Naive thymus-derived CD4-positive, alpha-beta T cell (primary cell): ENCODE results near the gene CELA2B. TPM values are rescaled to one million over a fixed set of nuclear protein-coding genes. Genes with fewer than 3 reads are reported as not detected.
A peak's percentile ranks its signal among the peaks of the same experiment; 100 is the strongest.
"Not testable (repeated sequence)": the region's sequence is repeated elsewhere in the genome, so short reads cannot be mapped to it uniquely, and the experiment has no call there.

Experiments used
- ATAC-seq: fragments of 150-1000 bp; cut with Tn5 transposase; 2 replicates; pipeline ENCODE4 v1.10.0; 2021; ENCODE audit warnings: mild to moderate bottlenecking, moderate library complexity
- CTCF ChIA-PET: fragments of 350-600 bp; sonication (Branson Sonifier 250); formaldehyde crosslinking; loops from one replicate; lab custom pipeline; 2021; ENCODE audit warnings: antibody characterized with exemption; lab: Charles Lee
- POLR2A ChIA-PET: fragments of 350-600 bp; sonication (Branson Sonifier 250); formaldehyde crosslinking; loops from one replicate; lab custom pipeline; 2021; ENCODE audit warnings: antibody characterized with exemption, inconsistent platforms; lab: Charles Lee
- DNase-seq, 9 donors: peaks; one replicate each; pipeline versions ENCODE4 v3.0.0 to v3.0.0-alpha.2; 2020 to 2022; ENCODE audit warnings: mixed read lengths in 1 of 9
- H3K27ac ChIP-seq: one replicate; pipeline ENCODE4 v1.7.0; 2013; ENCODE audit warnings: mild to moderate bottlenecking, low read depth, low read length, moderate library complexity
- H3K27me3 ChIP-seq, 2 donors: one replicate each; pipeline ENCODE4 v1.7.0; 2013; ENCODE audit warnings: low read length in 2 of 2, mild to moderate bottlenecking in 2 of 2, moderate library complexity in 2 of 2; ENCODE audit not compliant: control insufficient read depth in 2 of 2, insufficient read depth in 2 of 2
- H3K36me3 ChIP-seq, 3 experiments: 1 replicate in 2 of 3; 2 replicates in 1 of 3; pipeline ENCODE4 v1.7.0; 2013; ENCODE audit warnings: low read length in 3 of 3, mild to moderate bottlenecking in 3 of 3, moderate library complexity in 1 of 3; ENCODE audit not compliant: insufficient read depth in 3 of 3, control insufficient read depth in 2 of 3
- H3K4me1 ChIP-seq, 2 donors: one replicate each; pipeline ENCODE4 v1.7.0; 2013; ENCODE audit warnings: low read length in 2 of 2, mild to moderate bottlenecking in 2 of 2, moderate library complexity in 1 of 2; ENCODE audit not compliant: control insufficient read depth in 2 of 2, insufficient read depth in 2 of 2
- H3K4me3 ChIP-seq: 2 replicates; pipeline ENCODE4 v1.7.0; 2013; ENCODE audit warnings: mild to moderate bottlenecking, low read length
- H3K9me3 ChIP-seq, 3 experiments: 1 replicate in 2 of 3; 2 replicates in 1 of 3; pipeline ENCODE4 v1.7.0; 2013; ENCODE audit warnings: low read length in 3 of 3; ENCODE audit not compliant: control insufficient read depth in 2 of 3
- H3K27ac Mint-ChIP-seq, 9 donors: one replicate each; pipeline ENCODE4 v1.8.0; 2020 to 2022; ENCODE audit warnings: mixed read lengths in 9 of 9, mild to moderate bottlenecking in 8 of 9, moderate library complexity in 5 of 9, inconsistent platforms in 2 of 9
- H3K27me3 Mint-ChIP-seq, 5 donors: one replicate each; pipeline ENCODE4 v1.8.0; 2021 to 2022; ENCODE audit warnings: mixed read lengths in 5 of 5, mild to moderate bottlenecking in 1 of 5
- H3K36me3 Mint-ChIP-seq, 5 donors: one replicate each; pipeline ENCODE4 v1.8.0; 2020 to 2022; ENCODE audit warnings: mixed read lengths in 5 of 5, mild to moderate bottlenecking in 3 of 5, inconsistent platforms in 1 of 5
- H3K4me1 Mint-ChIP-seq, 7 donors: one replicate each; pipeline ENCODE4 v1.8.0; 2020 to 2022; ENCODE audit warnings: mixed read lengths in 7 of 7, mild to moderate bottlenecking in 3 of 7, inconsistent platforms in 1 of 7
- H3K4me3 Mint-ChIP-seq, 10 donors: one replicate each; pipeline ENCODE4 v1.8.0; 2020 to 2022; ENCODE audit warnings: mild to moderate bottlenecking in 10 of 10, mixed read lengths in 10 of 10, moderate library complexity in 6 of 10, inconsistent platforms in 2 of 10
- H3K9me3 Mint-ChIP-seq, 11 donors: one replicate each; pipeline ENCODE4 v1.8.0; 2020 to 2022; ENCODE audit warnings: mixed read lengths in 11 of 11, mild to moderate bottlenecking in 4 of 11, inconsistent platforms in 1 of 11, moderate library complexity in 1 of 11
- intact Hi-C, 2 donors: fragments of 100-400 bp; cut with micrococcal nuclease; formaldehyde crosslinking; loops; one replicate each; pipeline ENCODE4 v1.15.1; 2023
- polyA plus RNA-seq, 2 donors: library from polyadenylated mRNA; unstranded; fragments of 300-500 nt; fragmentation: Illumina TruSeq; gene quantifications; one replicate each; pipeline ENCODE4 v1.2.3, GENCODE V29; 2021
- total RNA-seq, 6 experiments: library from RNA in 5 of 6; stranded (reverse) in 5 of 6; gene quantifications; 1 replicate in 5 of 6; 2 replicates in 1 of 6; pipeline ENCODE4 v1.2.3 and lab custom pipeline; 2021 to 2026

The CELA2B gene
- total and polyA plus RNA-seq, 7 experiments from 2014 or later, result not detected

- H3K36me3 ChIP-seq, result peaks cover 2 to 36% (median 6%) of the 10 kb centered on the region in 3 experiments
- H3K36me3 Mint-ChIP-seq, result peaks cover 0 to 7% (median 5%) of the 10 kb centered on the region in 5 donors
- ChIA-PET POLR2A (no interaction called here), CTCF (interaction anchor here (1.0 to 3.5 kb wide), 5 partner anchors 47 to 302 kb away, joined by 3 to 64 read pairs (median 4); no protein-coding TSS in a partner anchor)
- peak; percentile 48 to 85 (median 68) for DNase-seq
- H3K4me3 ChIP-seq, result no peak overlapping the region
- no peak overlapping the region for H3K27ac ChIP-seq
- no peaks in the 10 kb centered on the region for H3K27me3 ChIP-seq
- peak; percentile 72 for ATAC-seq
- H3K4me1 Mint-ChIP-seq, result peaks cover 0 to 8% (median 0%) of the 10 kb centered on the region in 7 donors
- H3K9me3 Mint-ChIP-seq, result no peaks in the 10 kb centered on the region
- intact Hi-C loops, result loop anchor here (1.0 to 10.0 kb wide), 4 partner anchors 22 to 306 kb away; partner anchors contain the start of gene EFHD2 (in 1 of the 2)
- no peak overlapping the region for H3K4me3 Mint-ChIP-seq
- H3K27me3 Mint-ChIP-seq, result no peaks in the 10 kb centered on the region
- peak overlapping the region in 1 of 9 donors; percentile 77 for H3K27ac Mint-ChIP-seq
- no peaks in the 10 kb centered on the region for H3K9me3 ChIP-seq
- H3K4me1 ChIP-seq, result no peaks in the 10 kb centered on the region
Measured at GRCh38 chr1:15430787-15431570, 44.9 kb upstream of the CELA2B start.

- Mint-ChIP-seq H3K4me1 (peaks cover 0 to 2% (median 0%) of the 10 kb centered on the region in 7 donors), H3K27me3 (no peaks in the 10 kb centered on the region), H3K27ac (no peak overlapping the region), H3K4me3 (no peak overlapping the region), H3K36me3 (peaks cover 0 to 4% (median 2%) of the 10 kb centered on the region in 5 donors), H3K9me3 (no peaks in the 10 kb centered on the region)
- Histone ChIP-seq H3K9me3 (no peaks in the 10 kb centered on the region), H3K36me3 (peaks cover 0 to 30% (median 2%) of the 10 kb centered on the region in 3 experiments), H3K27ac (no peak overlapping the region), H3K27me3 (no peaks in the 10 kb centered on the region), H3K4me3 (no peak overlapping the region), H3K4me1 (no peaks in the 10 kb centered on the region)
- ChIA-PET CTCF (interaction anchor here (0.7 to 3.5 kb wide), 6 partner anchors 48 to 303 kb away, joined by 3 to 64 read pairs (median 4); no protein-coding TSS in a partner anchor), POLR2A (no interaction called here)
- DNase-seq (peak in 1 of 9 donors; percentile 9), ATAC-seq (no peak)
- intact Hi-C loops, result loop anchor here (1.0 to 10.0 kb wide), 4 partner anchors 22 to 307 kb away; partner anchors contain the start of gene EFHD2 (in 1 of the 2)
Measured at GRCh38 chr1:15431571-15431948, 44.3 kb upstream of the CELA2B start.

- intact Hi-C loops, result loop anchor here in 1 of 2 donors (10.0 kb wide), 2 partner anchors 48 to 308 kb away; no protein-coding TSS in a partner anchor
Measured at GRCh38 chr1:15432324-15432723, 43.6 kb upstream of the CELA2B start.

GRCh38 chr1:15433471-15433870 lies 42.4 kb upstream of the CELA2B start:
- Mint-ChIP-seq H3K4me3 (no peak overlapping the region), H3K27ac (peak overlapping the region in 1 of 9 donors; percentile 9), H3K4me1 (peaks cover 0 to 2% (median 0%) of the 10 kb centered on the region in 7 donors), H3K9me3 (no peaks in the 10 kb centered on the region), H3K36me3 (peaks cover 0 to under 1% (median 0%) of the 10 kb centered on the region in 5 donors), H3K27me3 (no peaks in the 10 kb centered on the region)
- H3K36me3 ChIP-seq, result peaks cover 0 to 12% (median 0%) of the 10 kb centered on the region in 3 experiments
- POLR2A ChIA-PET, result no interaction called here
- no peaks in the 10 kb centered on the region for H3K9me3 ChIP-seq
- no peak for ATAC-seq
- no peak for DNase-seq
- no peaks in the 10 kb centered on the region for H3K27me3 ChIP-seq
- intact Hi-C loops, result loop anchor here in 1 of 2 donors (10.0 kb wide), 2 partner anchors 49 to 309 kb away; no protein-coding TSS in a partner anchor
- H3K4me3 ChIP-seq, result no peak overlapping the region
- no peaks in the 10 kb centered on the region for H3K4me1 ChIP-seq
- CTCF ChIA-PET, result no interaction called here
- H3K27ac ChIP-seq, result no peak overlapping the region

More at GRCh38 chr1:15432324-15432723, 43.6 kb upstream of the CELA2B start:
- ChIA-PET POLR2A (no interaction called here), CTCF (interaction anchor here (0.6 to 3.5 kb wide), 6 partner anchors 55 to 304 kb away, joined by 3 to 64 read pairs (median 5); no protein-coding TSS in a partner anchor)
- no peaks in the 10 kb centered on the region for H3K27me3 ChIP-seq
- H3K36me3 ChIP-seq, result peaks cover 0 to 23% (median 0%) of the 10 kb centered on the region in 3 experiments
- ATAC-seq (no peak), DNase-seq (no peak)
- Mint-ChIP-seq H3K9me3 (no peaks in the 10 kb centered on the region), H3K27me3 (no peaks in the 10 kb centered on the region), H3K4me1 (peaks cover 0 to 2% (median 0%) of the 10 kb centered on the region in 7 donors), H3K36me3 (peaks cover 0 to 2% (median 0%) of the 10 kb centered on the region in 5 donors), H3K4me3 (no peak overlapping the region), H3K27ac (peak overlapping the region in 1 of 9 donors; percentile 32)
- no peak overlapping the region for H3K4me3 ChIP-seq
- no peak overlapping the region for H3K27ac ChIP-seq
- H3K9me3 ChIP-seq, result no peaks in the 10 kb centered on the region
- no peaks in the 10 kb centered on the region for H3K4me1 ChIP-seq

DNA sequence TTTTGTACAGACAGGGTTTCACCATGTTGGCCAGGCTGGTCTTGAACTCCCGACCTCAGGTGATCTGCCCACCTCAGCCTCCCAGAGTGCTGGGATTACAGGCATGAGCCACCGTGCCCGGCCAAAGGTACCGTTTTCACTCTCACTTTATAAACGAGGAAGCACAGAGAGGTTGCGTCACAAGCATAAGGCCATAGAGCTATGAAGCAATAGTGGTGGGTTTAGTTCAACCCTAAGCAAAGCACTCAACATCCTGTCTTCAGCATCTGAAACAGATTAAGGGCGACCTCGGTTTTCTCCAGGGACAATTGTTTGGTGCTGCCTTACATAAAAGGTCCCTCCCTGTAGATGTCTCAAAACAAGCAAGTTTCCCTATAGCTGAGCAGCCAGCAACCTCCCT lies 41.2 kb upstream of the CELA2B start:
- H3K27ac ChIP-seq, H3K36me3 Mint-ChIP-seq, H3K4me1 Mint-ChIP-seq, H3K27ac Mint-ChIP-seq, H3K4me3 ChIP-seq, H3K9me3 Mint-ChIP-seq, POLR2A ChIA-PET, H3K4me1 ChIP-seq, H3K9me3 ChIP-seq, DNase-seq, H3K27me3 ChIP-seq, H3K4me3 Mint-ChIP-seq, H3K27me3 Mint-ChIP-seq, H3K36me3 ChIP-seq: not testable (repeated sequence)
- peak; percentile 21 for ATAC-seq
- intact Hi-C loops, result loop anchor here in 1 of 2 donors (10.0 kb wide), 2 partner anchors 50 to 310 kb away; no protein-coding TSS in a partner anchor
- CTCF ChIA-PET, result interaction anchor here (2.7 kb wide), 1 partner anchor 111 kb away, joined by 8 read pairs; no protein-coding TSS in a partner anchor

DNA sequence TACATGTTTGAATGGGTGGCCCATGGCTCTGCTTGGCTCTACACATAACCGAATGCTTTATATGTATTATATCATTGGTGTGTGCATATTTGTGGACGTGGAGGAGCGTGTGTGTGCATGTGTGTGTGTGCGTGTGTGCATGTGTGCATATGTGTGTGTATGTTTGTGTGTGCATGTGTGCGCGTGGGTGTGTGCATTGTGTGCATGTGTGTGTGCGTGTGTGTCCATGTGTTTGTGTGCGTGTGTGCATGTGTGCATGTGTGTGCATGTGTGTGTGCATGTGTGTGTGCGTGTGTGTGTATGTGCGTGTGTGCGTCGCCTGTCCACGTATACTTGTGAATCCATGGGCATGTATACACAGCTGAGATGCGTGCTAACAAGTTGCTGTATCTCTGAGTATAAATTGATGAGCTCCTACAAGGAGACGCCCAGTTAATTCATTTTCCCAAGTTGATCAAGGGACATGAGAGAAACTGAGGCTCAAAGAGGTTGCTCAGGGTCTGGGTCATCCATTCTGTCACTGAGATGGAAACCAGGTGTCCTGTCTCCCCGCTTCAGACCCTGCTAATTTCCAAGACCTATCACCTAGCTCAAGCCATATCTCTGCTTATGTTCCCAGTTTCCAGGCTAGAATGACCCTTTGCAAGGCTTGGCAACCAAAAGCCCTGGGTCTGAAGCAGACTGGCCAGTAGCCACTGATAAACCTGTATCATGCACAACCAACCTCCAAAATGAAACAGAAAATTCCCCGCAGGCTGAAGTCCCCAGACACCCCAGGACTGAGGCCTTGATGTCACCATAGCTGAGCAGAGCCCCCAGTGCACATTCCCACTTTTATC lies 40.4 kb upstream of the CELA2B start:
- peaks cover 0 to 2% (median 0%) of the 10 kb centered on the region in 7 donors for H3K4me1 Mint-ChIP-seq
- Histone ChIP-seq H3K36me3 (peaks cover 0 to 2% (median 0%) of the 10 kb centered on the region in 3 experiments), H3K27ac (no peak overlapping the region), H3K4me3 (no peak overlapping the region), H3K9me3 (no peaks in the 10 kb centered on the region), H3K4me1 (no peaks in the 10 kb centered on the region), H3K27me3 (no peaks in the 10 kb centered on the region)
- CTCF ChIA-PET, result interaction anchor here (2.7 kb wide), 1 partner anchor 112 kb away, joined by 8 read pairs; no protein-coding TSS in a partner anchor
- no peak for DNase-seq
- no peak overlapping the region for H3K4me3 Mint-ChIP-seq
- POLR2A ChIA-PET, result no interaction called here
- intact Hi-C loops, result loop anchor here in 1 of 2 donors (10.0 kb wide), 2 partner anchors 51 to 311 kb away; no protein-coding TSS in a partner anchor
- no peak overlapping the region for H3K27ac Mint-ChIP-seq
- no peaks in the 10 kb centered on the region for H3K36me3 Mint-ChIP-seq
- ATAC-seq, result no peak
- H3K27me3 Mint-ChIP-seq, result no peaks in the 10 kb centered on the region
- H3K9me3 Mint-ChIP-seq, result no peaks in the 10 kb centered on the region
